Testis (tissue), 2 donors: ENCODE measurements around the gene EPGN.

Experiments used
- CTCF ChIP-seq, 3 experiments: fragments of 450-650 bp in 2 of 3; fragments of 200-600 bp in 1 of 3; sonication (generic) in 1 of 3; IDR thresholded peaks; one replicate each; pipeline ENCODE4 v1.5.1; 2016 to 2019; ENCODE audit warnings: antibody characterized with exemption in 3 of 3, mild to moderate bottlenecking in 2 of 3, moderate library complexity in 1 of 3
- POLR2A ChIP-seq: fragments of 450-650 bp; IDR thresholded peaks from one replicate; pipeline ENCODE4 v1.6.1; 2017; ENCODE audit warnings: antibody characterized with exemption, mild to moderate bottlenecking, moderate library complexity

DNA sequence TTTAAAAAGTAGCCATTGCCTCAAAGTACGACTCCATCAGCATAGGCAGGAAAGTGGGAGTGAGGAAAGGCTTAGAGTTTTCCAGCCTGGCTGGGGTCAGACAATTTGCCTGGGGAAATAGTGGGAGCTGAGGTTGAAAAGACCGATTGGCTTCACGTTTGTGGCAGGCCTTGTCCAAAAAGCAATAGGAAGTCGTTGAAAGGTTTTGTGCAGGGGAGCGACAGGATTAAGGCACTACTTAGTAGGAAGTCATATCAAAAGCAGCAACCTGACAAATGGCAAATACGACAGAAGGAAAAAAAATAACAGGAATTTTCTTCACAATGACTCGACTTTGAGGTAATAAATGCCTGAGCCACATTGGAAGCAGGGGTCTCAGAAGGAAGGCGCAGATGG is 56.0 kb downstream of the EPGN start:
- TF ChIP-seq CTCF (IDR thresholded peaks at IDR 0.05): no peak
- TF ChIP-seq POLR2A: no peak
